GM12892 (cell line): ENCODE measurements around the gene CSTF3.

Source experiments
- POLR2A ChIP-seq: IDR thresholded peaks from 2 replicates; pipeline ENCODE4 v1.6.1; 2011; ENCODE audit warnings: low read depth, low read length, control low read depth
- POLR2AphosphoS5 ChIP-seq: IDR thresholded peaks from 2 replicates; pipeline ENCODE4 v1.6.1; 2011; ENCODE audit warnings: low read depth, low read length, control low read depth

DNA sequence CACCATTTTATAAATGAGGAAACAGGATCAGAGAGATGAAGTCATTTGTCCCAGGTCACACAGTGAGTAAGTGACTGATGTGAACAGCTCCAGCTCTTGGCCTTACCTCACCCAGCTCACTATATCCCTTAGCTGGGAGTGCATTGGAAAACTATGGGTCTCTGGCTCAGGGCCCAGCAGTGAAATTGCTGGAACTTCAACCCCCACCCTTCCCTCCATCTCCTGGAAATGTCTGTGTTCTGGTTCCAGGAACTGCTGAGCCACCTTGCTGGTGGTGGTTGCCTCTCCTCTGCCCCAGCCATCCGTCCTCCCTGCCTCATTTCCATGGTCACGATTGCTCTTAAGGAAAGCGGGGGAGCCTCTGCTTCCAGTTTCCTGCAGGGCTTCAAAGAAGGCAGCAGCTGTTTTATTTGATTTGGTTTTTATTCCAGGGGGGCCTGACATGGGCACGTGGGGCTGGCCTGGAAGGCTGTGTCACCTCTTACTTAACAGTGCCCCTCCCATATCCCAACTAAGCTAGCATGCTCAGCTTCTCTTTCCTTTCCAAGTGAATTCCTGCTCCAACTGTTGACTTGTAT lies 46.2 kb upstream of the CSTF3 start:
- TF ChIP-seq POLR2AphosphoS5 (no peak), POLR2A (no peak)
